OCI-LY3 (cell line): ENCODE results near the gene HELZ.

Source experiments
- H2AFZ ChIP-seq: fragments of 200-600, 300-600 bp; shearing (Covaris generic); 2 replicates; pipeline ENCODE4 v1.6.0; 2014; ENCODE audit warnings: antibody characterized with exemption, low read depth, low read length
- H3K27ac ChIP-seq: fragments of 200-600, 300-600 bp; sonication (generic); 2 replicates; pipeline ENCODE4 v1.5.1; 2014; ENCODE audit warnings: mild to moderate bottlenecking, low read length, moderate library complexity, mixed read lengths
- H3K27me3 ChIP-seq: fragments of 200-600, 300-600 bp; sonication (generic); 2 replicates; pipeline ENCODE4 v1.6.1; 2014; ENCODE audit warnings: low read depth, low read length, mixed read lengths
- H3K36me3 ChIP-seq: fragments of 200-600, 300-600 bp; sonication (generic); replicated peaks from 2 replicates; pipeline ENCODE3; 2014; ENCODE audit warnings: low read depth, low read length, mixed read lengths
- H3K4me1 ChIP-seq: fragments of 300-600, 200-600 bp; sonication (generic); 2 replicates; pipeline ENCODE4 v1.6.1; 2014; ENCODE audit warnings: low read length, mixed read lengths
- H3K4me2 ChIP-seq: fragments of 200-600, 300-600 bp; sonication (generic); 2 replicates; pipeline ENCODE4 v1.6.1; 2014; ENCODE audit warnings: low read length, mixed read lengths
- H3K4me3 ChIP-seq: fragments of 300-600, 200-600 bp; sonication (generic); 2 replicates; pipeline ENCODE4 v1.5.1; 2014; ENCODE audit warnings: antibody characterized with exemption, mild to moderate bottlenecking, low read length, moderate library complexity
- H3K79me2 ChIP-seq: fragments of 300-600, 200-600 bp; shearing (Covaris generic); 2 replicates; pipeline ENCODE4 v1.6.1; 2014; ENCODE audit warnings: mild to moderate bottlenecking, low read length, mixed read lengths
- H3K9ac ChIP-seq: fragments of 300-600, 200-600 bp; shearing (Covaris generic); 2 replicates; pipeline ENCODE4 v1.6.0; 2014; ENCODE audit warnings: mild to moderate bottlenecking, low read length, moderate library complexity
- H3K9me3 ChIP-seq: fragments of 200-600, 300-600 bp; shearing (Covaris generic); 2 replicates; pipeline ENCODE4 v1.6.1; 2014; ENCODE audit warnings: low read length, mixed read lengths; ENCODE audit not compliant: insufficient read depth
- H4K20me1 ChIP-seq: fragments of 200-600, 300-600 bp; sonication (generic); 2 replicates; pipeline ENCODE4 v1.6.1; 2016; ENCODE audit warnings: low read length, mixed read lengths; ENCODE audit not compliant: insufficient read depth
- EZH2phosphoT487 ChIP-seq: fragments of 200-600 bp; shearing (Covaris generic); IDR thresholded peaks from 2 replicates; pipeline ENCODE4 v1.6.1; 2018; ENCODE audit warnings: antibody characterized with exemption, mixed run types, low read depth
- TF ChIP-seq, protein P1 (sequence below): fragments of 200-600, 300-600 bp; sonication (generic); IDR thresholded peaks from 2 replicates; pipeline ENCODE4 v1.5.1; 2014; ENCODE audit warnings: antibody characterized with exemption, low read length, low read depth

HELZ gene

GRCh38 chr17:67079491-67079890, 165.5 kb downstream of the HELZ start:
- H3K9me3 ChIP-seq = no peaks in the 10 kb centered on the region
- no peak overlapping the region for H3K4me3 ChIP-seq
- TF ChIP-seq, protein P1, sequence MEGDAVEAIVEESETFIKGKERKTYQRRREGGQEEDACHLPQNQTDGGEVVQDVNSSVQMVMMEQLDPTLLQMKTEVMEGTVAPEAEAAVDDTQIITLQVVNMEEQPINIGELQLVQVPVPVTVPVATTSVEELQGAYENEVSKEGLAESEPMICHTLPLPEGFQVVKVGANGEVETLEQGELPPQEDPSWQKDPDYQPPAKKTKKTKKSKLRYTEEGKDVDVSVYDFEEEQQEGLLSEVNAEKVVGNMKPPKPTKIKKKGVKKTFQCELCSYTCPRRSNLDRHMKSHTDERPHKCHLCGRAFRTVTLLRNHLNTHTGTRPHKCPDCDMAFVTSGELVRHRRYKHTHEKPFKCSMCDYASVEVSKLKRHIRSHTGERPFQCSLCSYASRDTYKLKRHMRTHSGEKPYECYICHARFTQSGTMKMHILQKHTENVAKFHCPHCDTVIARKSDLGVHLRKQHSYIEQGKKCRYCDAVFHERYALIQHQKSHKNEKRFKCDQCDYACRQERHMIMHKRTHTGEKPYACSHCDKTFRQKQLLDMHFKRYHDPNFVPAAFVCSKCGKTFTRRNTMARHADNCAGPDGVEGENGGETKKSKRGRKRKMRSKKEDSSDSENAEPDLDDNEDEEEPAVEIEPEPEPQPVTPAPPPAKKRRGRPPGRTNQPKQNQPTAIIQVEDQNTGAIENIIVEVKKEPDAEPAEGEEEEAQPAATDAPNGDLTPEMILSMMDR = no peak
- TF ChIP-seq EZH2phosphoT487 = no peak
- no peak overlapping the region for H2AFZ ChIP-seq
- H3K79me2 ChIP-seq = no peaks in the 10 kb centered on the region
- no peak overlapping the region for H3K4me2 ChIP-seq
- peaks cover 7% of the 10 kb centered on the region; the same call in 1 of the 2 replicates for H4K20me1 ChIP-seq
- no peaks in the 10 kb centered on the region for H3K27me3 ChIP-seq
- no peak overlapping the region for H3K27ac ChIP-seq
- peaks cover 26% of the 10 kb centered on the region for H3K4me1 ChIP-seq
- H3K36me3 ChIP-seq = peaks cover 2% of the 10 kb centered on the region
- no peak overlapping the region for H3K9ac ChIP-seq

GRCh38 chr17:67078292-67078691, 166.7 kb downstream of the HELZ start:
- Histone ChIP-seq H3K4me1 (peaks cover 21% of the 10 kb centered on the region), H3K79me2 (no peaks in the 10 kb centered on the region), H3K36me3 (no peaks in the 10 kb centered on the region), H4K20me1 (peaks cover 7% of the 10 kb centered on the region; the same call in 1 of the 2 replicates), H2AFZ (no peak overlapping the region), H3K27me3 (no peaks in the 10 kb centered on the region), H3K4me2 (no peak overlapping the region), H3K9me3 (no peaks in the 10 kb centered on the region), H3K27ac (no peak overlapping the region), H3K9ac (no peak overlapping the region), H3K4me3 (no peak overlapping the region)
- TF ChIP-seq, protein P1 = no peak
- no peak for TF ChIP-seq EZH2phosphoT487

DNA sequence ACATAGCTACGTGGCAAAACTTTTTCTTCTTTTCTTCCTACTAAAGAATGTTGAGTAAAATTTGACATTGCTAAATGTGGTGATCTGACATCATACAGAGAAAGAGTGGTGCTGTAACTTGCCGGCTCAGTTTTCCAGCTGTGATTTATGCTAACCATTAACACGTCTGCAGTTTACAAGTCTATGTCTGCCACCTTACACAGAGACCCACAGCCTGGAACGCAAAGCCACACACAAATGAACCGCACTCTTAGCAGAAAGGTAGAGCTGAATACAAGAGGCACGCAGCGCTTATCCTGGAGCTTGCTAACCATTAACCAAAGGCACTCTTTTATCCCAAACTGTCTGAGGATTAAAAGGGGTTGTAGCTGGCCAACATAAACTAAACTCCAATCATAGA, 168.7 kb downstream of the HELZ start:
- H3K4me3 ChIP-seq = no peak overlapping the region
- no peaks in the 10 kb centered on the region for H3K36me3 ChIP-seq
- no peak overlapping the region for H3K9ac ChIP-seq
- peaks cover 11% of the 10 kb centered on the region for H3K4me1 ChIP-seq
- H3K79me2 ChIP-seq = no peaks in the 10 kb centered on the region
- no peaks in the 10 kb centered on the region for H3K27me3 ChIP-seq
- no peak overlapping the region for H3K4me2 ChIP-seq
- TF ChIP-seq, protein P1 = no peak
- no peak for TF ChIP-seq EZH2phosphoT487
- H2AFZ ChIP-seq = no peak overlapping the region
- H3K9me3 ChIP-seq = no peaks in the 10 kb centered on the region
- peaks cover under 1% of the 10 kb centered on the region; the same call in 1 of the 2 replicates for H4K20me1 ChIP-seq
- H3K27ac ChIP-seq = no peak overlapping the region

- Histone ChIP-seq H3K4me1 (no peaks in the 10 kb centered on the region), H3K4me3 (no peak overlapping the region), H3K9me3 (no peaks in the 10 kb centered on the region), H3K79me2 (no peaks in the 10 kb centered on the region), H3K9ac (no peak overlapping the region), H4K20me1 (no peaks in the 10 kb centered on the region), H3K36me3 (no peaks in the 10 kb centered on the region), H3K4me2 (no peak overlapping the region), H2AFZ (no peak overlapping the region), H3K27ac (no peak overlapping the region), H3K27me3 (no peaks in the 10 kb centered on the region)
- no peak for TF ChIP-seq EZH2phosphoT487
- TF ChIP-seq, protein P1 = no peak
Measured at GRCh38 chr17:67074781-67075180, 170.2 kb downstream of the HELZ start.
